Tibial nerve (tissue), 4 donors: Measurements from ENCODE around the gene NCAPG. TPM values are rescaled to one million over a fixed set of nuclear protein-coding genes. Genes with fewer than 3 reads are reported as not detected.

Source experiments
- DNase-seq, 2 donors: peaks; one replicate each; pipeline ENCODE4 v3.0.0-alpha.2; 2019; ENCODE audit warnings: low spot score in 2 of 2
- H3K27ac ChIP-seq, 4 donors: fragments of 200-600 bp; sonication (generic) in 3 of 4; one replicate each; pipeline ENCODE4 v1.5.1; 2017 to 2019; ENCODE audit warnings: mild to moderate bottlenecking in 1 of 4
- H3K27me3 ChIP-seq, 2 donors: fragments of 200-600 bp; sonication (generic) in 1 of 2; one replicate each; pipeline versions ENCODE4 v1.5.1 to v1.6.0; 2017 to 2019
- H3K36me3 ChIP-seq, 3 donors: fragments of 200-600 bp; sonication (generic); one replicate each; pipeline ENCODE4 v1.5.1; 2018 to 2019
- H3K4me1 ChIP-seq, 4 donors: fragments of 200-600 bp; sonication (generic) in 3 of 4; one replicate each; pipeline ENCODE4 v1.5.1; 2017 to 2019
- H3K4me3 ChIP-seq, 4 donors: fragments of 200-600 bp; sonication (generic) in 3 of 4; one replicate each; pipeline ENCODE4 v1.5.1; 2017 to 2019; ENCODE audit warnings: mild to moderate bottlenecking in 1 of 4, moderate library complexity in 1 of 4
- H3K9me3 ChIP-seq, 4 donors: fragments of 200-600 bp; sonication (generic) in 3 of 4; one replicate each; pipeline ENCODE4 v1.5.1; 2017 to 2019
- CTCF ChIP-seq, 5 experiments: fragments of 200-600 bp in 3 of 5; fragments of 450-650 bp in 2 of 5; sonication (generic) in 3 of 5; IDR thresholded peaks; one replicate each; pipeline ENCODE4 v1.5.1; 2016 to 2019; ENCODE audit warnings: antibody characterized with exemption in 5 of 5, mild to moderate bottlenecking in 3 of 5, moderate library complexity in 2 of 5
- EP300 ChIP-seq, 2 donors: sonication (generic); formaldehyde crosslinking; IDR thresholded peaks; one replicate each; pipeline ENCODE4 v1.6.1; 2017; ENCODE audit warnings: antibody characterized with exemption in 2 of 2, mild to moderate bottlenecking in 1 of 2
- POLR2A ChIP-seq, 2 donors: fragments of 450-650 bp; IDR thresholded peaks; one replicate each; pipeline ENCODE4 v1.6.1; 2017; ENCODE audit warnings: antibody characterized with exemption in 2 of 2, mild to moderate bottlenecking in 2 of 2, moderate library complexity in 2 of 2
- WGBS, 2 donors: methylation state at CpG; one replicate each; pipeline ENCODE4 v1.1.5; 2018; 5-methylcytosine and 5-hydroxymethylcytosine counted together
- total RNA-seq, 4 donors: library from RNA; depleted of rRNA; stranded (reverse); fragments of >200 nt; gene quantifications; one replicate each; pipeline ENCODE4 v1.1.0, GENCODE V29; 2016

Gene NCAPG
- total RNA-seq, 4 donors from 2014 or later = 0.20 to 1.7 (median 0.66) TPM

GRCh38 chr4:17866810-17867209, 56.0 kb downstream of the NCAPG start:
- 86 to 94% methylated on average over 2 of the region's 2 CpGs for WGBS, 2 donors
- TF ChIP-seq CTCF (IDR thresholded peaks at IDR 0.05) (no peak), EP300 (IDR thresholded peaks at IDR 0.05) (no peak), POLR2A (IDR thresholded peaks at IDR 0.05) (no peak)

GRCh38 chr4:17867276-17867675, 56.5 kb downstream of the NCAPG start:
- no peaks in the 10 kb centered on the region for H3K27me3 ChIP-seq
- H3K36me3 ChIP-seq = peaks cover 0 to 23% (median 0%) of the 10 kb centered on the region in 3 donors
- H3K9me3 ChIP-seq = peaks cover 0 to 7% (median under 1%) of the 10 kb centered on the region in 4 donors
- TF ChIP-seq POLR2A (IDR thresholded peaks at IDR 0.05) (no peak), CTCF (IDR thresholded peaks at IDR 0.05) (no peak), EP300 (IDR thresholded peaks at IDR 0.05) (no peak)
- WGBS, 2 donors = 71 to 80% methylated on average over 3 of the region's 3 CpGs
- no peak overlapping the region for H3K4me3 ChIP-seq
- DNase-seq = no peak
- no peaks in the 10 kb centered on the region for H3K4me1 ChIP-seq
- no peak overlapping the region for H3K27ac ChIP-seq

More at GRCh38 chr4:17866810-17867209, 56.0 kb downstream of the NCAPG start:
- Histone ChIP-seq H3K4me3 (no peak overlapping the region), H3K27me3 (no peaks in the 10 kb centered on the region), H3K4me1 (no peaks in the 10 kb centered on the region), H3K9me3 (peaks cover 0 to 12% (median 2%) of the 10 kb centered on the region in 4 donors), H3K36me3 (peaks cover 0 to 27% (median 0%) of the 10 kb centered on the region in 3 donors), H3K27ac (no peak overlapping the region)
- no peak for DNase-seq

- Histone ChIP-seq H3K4me3 (no peak overlapping the region), H3K27ac (no peak overlapping the region), H3K4me1 (no peaks in the 10 kb centered on the region), H3K36me3 (peaks cover 0 to 2% (median 0%) of the 10 kb centered on the region in 3 donors), H3K27me3 (no peaks in the 10 kb centered on the region), H3K9me3 (no peaks in the 10 kb centered on the region)
- WGBS, 2 donors = 90 to 91% methylated on average over 2 of the region's 2 CpGs
- no peak for TF ChIP-seq POLR2A (IDR thresholded peaks at IDR 0.05)
- no peak for TF ChIP-seq CTCF (IDR thresholded peaks at IDR 0.05)
- no peak for DNase-seq
Measured at GRCh38 chr4:17869327-17869726, 58.5 kb downstream of the NCAPG start.

- Histone ChIP-seq H3K4me3 (no peak overlapping the region), H3K27me3 (no peaks in the 10 kb centered on the region), H3K9me3 (no peaks in the 10 kb centered on the region), H3K36me3 (no peaks in the 10 kb centered on the region), H3K4me1 (no peaks in the 10 kb centered on the region), H3K27ac (no peak overlapping the region)
- WGBS, 2 donors = 97% methylated on average over 4 of the region's 4 CpGs
- DNase-seq = no peak
- TF ChIP-seq CTCF (IDR thresholded peaks at IDR 0.05) (no peak), EP300 (IDR thresholded peaks at IDR 0.05) (no peak), POLR2A (IDR thresholded peaks at IDR 0.05) (no peak)
Measured at GRCh38 chr4:17875402-17876070, 64.8 kb downstream of the NCAPG start.

- no peak for DNase-seq
- H3K36me3 ChIP-seq = no peaks in the 10 kb centered on the region
- no peak overlapping the region for H3K4me3 ChIP-seq
- H3K4me1 ChIP-seq = no peaks in the 10 kb centered on the region
- H3K27ac ChIP-seq = no peak overlapping the region
- WGBS, 2 donors = 96 to 97% methylated on average over 4 of the region's 4 CpGs
- H3K9me3 ChIP-seq = no peaks in the 10 kb centered on the region
- no peaks in the 10 kb centered on the region for H3K27me3 ChIP-seq
- TF ChIP-seq POLR2A (IDR thresholded peaks at IDR 0.05) = no peak
- no peak for TF ChIP-seq EP300 (IDR thresholded peaks at IDR 0.05)
- TF ChIP-seq CTCF (IDR thresholded peaks at IDR 0.05) = no peak
Measured at GRCh38 chr4:17876943-17877342, 66.2 kb downstream of the NCAPG start.
